OCI-LY7 (cell line): ENCODE data around the gene ELMO1. TPM values are rescaled to one million over a fixed set of nuclear protein-coding genes. Genes with fewer than 3 reads are reported as not detected.

Experiments used
- BruUV-seq: library from RNA; stranded (reverse); fragments of 400-500 nt; replicated peaks from 2 replicates; lab custom pipeline; 2021; lab: Mats Ljungman, UMichigan
- CTCF ChIA-PET: fragments of 300-600 bp; sonication (Branson Sonifier 250); formaldehyde crosslinking; loops from one replicate; lab custom pipeline; 2022; ENCODE audit warnings: antibody characterized with exemption; ENCODE audit not compliant: unreplicated experiment; lab: Charles Lee
- POLR2A ChIA-PET: fragments of 300-600 bp; sonication (Branson Sonifier 250); formaldehyde crosslinking; loops from one replicate; lab custom pipeline; 2022; ENCODE audit warnings: antibody characterized with exemption; lab: Charles Lee
- DNase-seq: peaks from one replicate; pipeline ENCODE4 v3.0.0-alpha.2; 2015; ENCODE audit warnings: low spot score
- H2AFZ ChIP-seq: fragments of 200-600 bp; sonication (generic), shearing (Covaris generic); 2 replicates; pipeline ENCODE4 v1.6.1; 2014; ENCODE audit warnings: mild to moderate bottlenecking, antibody characterized with exemption, low read length, moderate library complexity
- H3K27ac ChIP-seq: fragments of 200-600 bp; sonication (generic); 2 replicates; pipeline ENCODE4 v1.5.1; 2014; ENCODE audit warnings: mixed run types, low read depth, mild to moderate bottlenecking, moderate library complexity, low read length, inconsistent platforms; ENCODE audit not compliant: poor library complexity, severe bottlenecking
- H3K36me3 ChIP-seq: fragments of 200-600 bp; sonication (generic); 2 replicates; pipeline ENCODE4 v1.6.1; 2014; ENCODE audit warnings: mild to moderate bottlenecking, antibody characterized with exemption, low read length, moderate library complexity, mixed read lengths; ENCODE audit not compliant: insufficient read depth
- H3K4me1 ChIP-seq: fragments of 200-600 bp; sonication (generic); 2 replicates; pipeline ENCODE4 v1.5.1; 2014; ENCODE audit warnings: mild to moderate bottlenecking, low read length; ENCODE audit not compliant: insufficient read depth, poor library complexity, severe bottlenecking
- H3K4me2 ChIP-seq: fragments of 200-600 bp; sonication (generic); 2 replicates; pipeline ENCODE4 v1.6.1; 2014; ENCODE audit warnings: mild to moderate bottlenecking, low read length
- H3K4me3 ChIP-seq: fragments of 200-600 bp; sonication (generic); 2 replicates; pipeline ENCODE4 v1.5.1; 2014; ENCODE audit warnings: mild to moderate bottlenecking, low read depth, low read length; ENCODE audit not compliant: poor library complexity, severe bottlenecking
- H3K79me2 ChIP-seq: fragments of 200-600 bp; sonication (generic); 2 replicates; pipeline ENCODE4 v1.6.1; 2016; ENCODE audit warnings: low read depth, mild to moderate bottlenecking, low read length, moderate library complexity, mixed read lengths; ENCODE audit not compliant: insufficient read depth
- H3K9me2 ChIP-seq: fragments of 200-600 bp; sonication (generic); 2 replicates; pipeline ENCODE4 v1.6.1; 2016; ENCODE audit warnings: mild to moderate bottlenecking, low read length, mixed read lengths; ENCODE audit not compliant: insufficient read depth
- H3K9me3 ChIP-seq: fragments of 200-600 bp; sonication (generic); 2 replicates; pipeline ENCODE4 v1.6.1; 2014; ENCODE audit warnings: mild to moderate bottlenecking, mixed run types, low read length, mixed read lengths
- H4K20me1 ChIP-seq: fragments of 200-600 bp; sonication (generic); 2 replicates; pipeline ENCODE4 v1.6.1; 2014; ENCODE audit warnings: mild to moderate bottlenecking, antibody characterized with exemption, low read length, moderate library complexity, mixed read lengths; ENCODE audit not compliant: insufficient read depth
- CTCF ChIP-seq: fragments of 200-600 bp; sonication (generic); conservative IDR thresholded peaks from 2 replicates; pipeline ENCODE4 v1.5.1; 2014; ENCODE audit warnings: mild to moderate bottlenecking, antibody characterized with exemption, low read length, moderate library complexity, mixed read lengths
- EZH2phosphoT487 ChIP-seq: fragments of 200-600 bp; sonication (generic); IDR thresholded peaks from 2 replicates; pipeline ENCODE4 v1.6.1; 2018; ENCODE audit warnings: low read depth, borderline replicate concordance, mild to moderate bottlenecking, mixed run types, antibody characterized with exemption, low read length, moderate library complexity, mixed read lengths
- intact Hi-C: fragments of 100-400 bp; cut with micrococcal nuclease; formaldehyde crosslinking; loops from one replicate; pipeline ENCODE4 v1.10.0; 2022; ENCODE audit not compliant: unreplicated experiment
- total RNA-seq, 2 experiments: library from RNA; depleted of rRNA in 1 of 2; stranded (reverse); fragments of >200 nt in 1 of 2; shearing (Covaris generic) in 1 of 2; gene quantifications; 2 replicates each; pipeline ENCODE4 v1.2.3, GENCODE V29; 2014 to 2022

The ELMO1 gene
- total RNA-seq, 2 experiments from 2014 or later, result 101 to 103 TPM

DNA sequence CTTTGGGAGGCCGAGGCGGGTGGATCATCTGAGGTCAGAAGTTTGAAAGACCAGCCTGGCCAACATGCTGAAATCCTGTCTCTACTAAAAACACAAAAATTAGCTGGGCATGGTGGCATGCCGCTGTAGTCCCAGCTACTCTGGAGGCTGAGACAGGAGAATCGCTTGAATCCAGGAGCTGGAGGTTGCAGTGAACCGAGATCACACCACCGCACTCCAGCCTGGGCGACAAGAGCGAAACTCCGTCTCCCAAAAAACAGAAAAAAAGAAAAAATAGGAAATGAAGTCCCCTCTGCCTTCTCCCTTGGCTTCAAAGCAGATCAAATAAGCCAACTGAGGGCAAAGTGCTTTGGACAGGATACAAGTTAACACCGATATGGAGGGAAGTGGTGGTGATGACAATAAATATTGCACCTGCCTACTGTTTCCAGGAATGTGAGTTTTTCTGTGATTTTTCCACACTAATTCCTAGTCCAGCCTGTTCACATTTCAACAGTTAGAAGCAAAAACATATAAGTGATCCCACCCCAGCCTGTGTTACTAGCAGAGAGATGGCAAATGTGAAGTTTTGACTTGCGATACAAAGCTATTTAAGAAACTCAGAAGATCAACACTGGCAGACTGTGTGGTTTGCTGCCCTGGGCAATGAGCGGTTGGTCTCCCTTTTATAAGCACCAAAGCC lies 433.2 kb downstream of the ELMO1 start:
- POLR2A ChIA-PET, result interaction anchor here (0.7 to 1.8 kb wide), 4 partner anchors 13 to 30 kb away, joined by 3 to 5 read pairs (median 3); no protein-coding TSS in a partner anchor
- no TSS peak for BruUV-seq
- TF ChIP-seq CTCF, result no peak
- no peak for TF ChIP-seq EZH2phosphoT487
- DNase-seq, result no peak
- Histone ChIP-seq H2AFZ (no peak overlapping the region), H3K9me2 (no peaks in the 10 kb centered on the region), H3K4me2 (no peak overlapping the region), H3K9me3 (no peaks in the 10 kb centered on the region), H3K4me1 (peaks cover 15% of the 10 kb centered on the region), H3K4me3 (no peak overlapping the region), H3K27ac (no peak overlapping the region), H3K79me2 (no peaks in the 10 kb centered on the region), H4K20me1 (no peaks in the 10 kb centered on the region; the same call in 1 of the 2 replicates), H3K36me3 (peaks cover 15% of the 10 kb centered on the region)
- CTCF ChIA-PET, result no interaction called here
- intact Hi-C loops, result no loop called here

GRCh38 chr7:37013771-37014170 lies 434.9 kb downstream of the ELMO1 start:
- peaks cover 15% of the 10 kb centered on the region for H3K36me3 ChIP-seq
- no peak for DNase-seq
- H3K9me3 ChIP-seq, result no peaks in the 10 kb centered on the region
- no peaks in the 10 kb centered on the region; the same call in 1 of the 2 replicates for H4K20me1 ChIP-seq
- TF ChIP-seq EZH2phosphoT487, result no peak
- no peak for TF ChIP-seq CTCF
- H2AFZ ChIP-seq, result no peak overlapping the region
- intact Hi-C loops, result no loop called here
- ChIA-PET POLR2A (interaction anchor here (0.6 to 1.6 kb wide), 4 partner anchors 11 to 129 kb away, joined by 3 to 4 read pairs (median 3); no protein-coding TSS in a partner anchor), CTCF (no interaction called here)
- BruUV-seq, result no TSS peak
- H3K27ac ChIP-seq, result no peak overlapping the region
- H3K79me2 ChIP-seq, result no peaks in the 10 kb centered on the region
- peaks cover 2% of the 10 kb centered on the region for H3K4me1 ChIP-seq
- no peaks in the 10 kb centered on the region for H3K9me2 ChIP-seq
- H3K4me2 ChIP-seq, result no peak overlapping the region
- no peak overlapping the region for H3K4me3 ChIP-seq
